Measurements from ENCODE around the gene TMEM151A. TPM values are rescaled to one million over a fixed set of nuclear protein-coding genes. Genes with fewer than 3 reads are reported as not detected.

Gene TMEM151A
- polyA plus RNA-seq (2013, experiment 1 of 2) = 0.27 TPM
- 0.21 TPM for polyA plus RNA-seq (2013, experiment 2 of 2)

DNA sequence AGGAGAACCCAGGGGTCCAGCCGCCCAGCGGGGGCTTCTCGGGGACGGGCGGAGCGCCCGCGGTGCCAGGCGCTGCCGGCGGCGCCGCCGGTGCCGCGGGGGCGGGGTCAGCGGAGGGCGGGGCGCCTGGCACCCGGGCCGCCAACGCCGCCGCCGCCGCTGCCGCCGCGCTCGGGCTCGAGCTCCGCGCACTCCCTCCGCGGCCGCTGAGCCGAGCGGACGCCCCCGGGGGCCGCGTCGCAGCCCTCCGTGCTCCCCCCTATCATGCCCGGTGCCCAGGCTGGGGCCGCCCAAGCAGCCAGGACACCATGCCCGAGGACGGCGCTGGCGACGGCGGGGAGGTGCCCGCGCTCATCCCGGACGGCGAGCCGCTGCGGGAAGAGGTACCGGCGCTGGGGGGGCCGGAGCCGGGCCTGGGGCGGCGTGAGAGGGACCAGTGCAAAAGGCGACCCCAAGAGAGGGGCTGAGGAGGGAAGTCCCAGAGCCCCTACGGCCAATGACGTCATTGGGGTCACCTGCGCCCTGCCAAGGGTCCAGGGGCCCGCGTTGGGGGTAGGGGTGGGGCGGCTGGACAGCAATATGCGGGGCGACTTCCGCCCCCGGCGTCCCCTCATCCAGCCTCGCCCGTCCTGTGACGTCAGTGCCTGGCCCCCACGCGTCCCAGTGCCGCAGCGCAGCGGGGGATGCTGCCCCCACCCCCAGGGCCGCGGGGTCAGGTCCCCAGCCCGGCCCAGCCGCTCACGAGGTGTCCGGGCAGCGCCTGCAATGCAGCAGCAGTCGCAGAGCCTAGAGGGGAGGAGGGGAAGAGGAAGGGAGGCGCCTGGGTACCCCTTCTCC is at the start of gene TMEM151A:
TMEM151A (plus strand) TSS at position 189 of the 837 bp plus-strand sequence; CDS start at position 309, 120 bp downstream.
- peaks cover 2% of the 10 kb centered on the region for H3K4me1 ChIP-seq (ENCODE audit: control insufficient read depth, low read depth, low read length)
- H4K8ac ChIP-seq (ENCODE audit: low read depth, low read length) = no peak within 1 kb of the TSS
- no peak within 1 kb of the TSS for H2BK120ac ChIP-seq (ENCODE audit: low read depth, low read length)
- no CpG with 5 or more reads among the region's 95 CpGs for WGBS (ENCODE audit: extremely low coverage, insufficient coverage, low lambda C conversion rate)
- no peak within 1 kb of the TSS for H3K18ac ChIP-seq (ENCODE audit: low read length)
- H2BK15ac ChIP-seq (replicated peaks; ENCODE audit: low read depth) = no peak within 1 kb of the TSS
- H3K4ac ChIP-seq (ENCODE audit: low read depth, low read length) = no peak within 1 kb of the TSS
- H3K79me1 ChIP-seq (ENCODE audit: low read length) = peaks cover 8% of the 10 kb centered on the region
- no peak within 1 kb of the TSS for H3K9ac ChIP-seq (ENCODE audit: low read length)
- no peak within 1 kb of the TSS for H3K4me3 ChIP-seq (ENCODE audit: low read length)
- H3K36me3 ChIP-seq (ENCODE audit: control insufficient read depth, insufficient read depth, low read length) = no peaks in the 10 kb centered on the region
- DNase-seq = no peak
- no peak within 1 kb of the TSS for H3K27ac ChIP-seq (ENCODE audit: low read depth, low read length)
- no peak within 1 kb of the TSS for H3K56ac ChIP-seq (ENCODE audit: low read length)
- no peak within 1 kb of the TSS for H4K5ac ChIP-seq (ENCODE audit: low read length)
- peaks cover 6% of the 10 kb centered on the region for H3K79me2 ChIP-seq (ENCODE audit: control insufficient read depth, insufficient read depth, low read length)
- H3K23ac ChIP-seq (ENCODE audit: low read length) = peak within 1 kb of the TSS; percentile 24
- H2AK5ac ChIP-seq (ENCODE audit: low read length) = no peak within 1 kb of the TSS
- peak within 1 kb of the TSS; percentile 38 for H3K4me2 ChIP-seq (ENCODE audit: low read length)
- no peak within 1 kb of the TSS for H2BK5ac ChIP-seq (ENCODE audit: low read length)
- H3K27me3 ChIP-seq (ENCODE audit: insufficient read depth, low read length, poor library complexity) = peaks cover 15% of the 10 kb centered on the region

DNA sequence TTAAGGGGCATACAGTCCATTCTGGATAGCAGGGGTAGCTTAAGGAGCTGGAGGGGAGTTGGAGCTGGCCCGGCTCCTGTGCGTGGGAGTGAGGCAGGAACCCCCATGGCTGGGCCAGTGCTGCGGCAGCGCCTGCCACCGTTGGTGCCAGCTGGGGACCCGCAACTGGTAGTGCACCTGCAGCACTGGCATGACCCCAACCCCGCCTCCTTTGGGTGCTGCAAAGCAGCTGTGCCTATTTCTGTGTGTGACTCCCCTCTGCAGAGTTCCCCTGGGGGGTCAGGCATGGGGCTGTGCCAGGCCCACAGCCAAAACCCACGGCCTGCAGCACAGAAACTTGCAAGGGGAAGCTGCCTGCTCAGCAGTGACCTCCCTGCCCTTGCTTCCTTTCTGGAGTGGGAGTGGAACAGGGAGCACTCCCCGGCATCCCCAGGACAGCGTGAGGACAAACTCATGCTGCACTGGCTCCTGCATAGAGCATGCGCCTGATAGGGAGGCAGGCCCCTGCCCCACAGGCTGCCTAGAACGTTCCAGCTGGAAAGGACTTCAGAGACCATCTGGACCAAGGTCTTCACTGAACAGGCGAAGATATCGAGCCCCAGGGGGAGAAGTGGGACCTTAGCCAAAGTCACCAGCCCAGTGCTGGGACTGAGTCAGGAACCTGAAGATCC is 49.5 kb upstream of the TMEM151A start:
- Histone ChIP-seq H3K4me2 (ENCODE audit: low read length) (no peak overlapping the region), H2BK5ac (ENCODE audit: low read length) (no peak overlapping the region), H4K5ac (ENCODE audit: low read length) (no peak overlapping the region), H2BK15ac (replicated peaks; ENCODE audit: low read depth) (no peak overlapping the region), H3K27me3 (ENCODE audit: insufficient read depth, low read length, poor library complexity) (no peaks in the 10 kb centered on the region), H3K23ac (ENCODE audit: low read length) (no peak overlapping the region), H4K8ac (ENCODE audit: low read depth, low read length) (no peak overlapping the region), H3K79me2 (ENCODE audit: control insufficient read depth, insufficient read depth, low read length) (no peaks in the 10 kb centered on the region), H3K4me1 (ENCODE audit: control insufficient read depth, low read depth, low read length) (no peaks in the 10 kb centered on the region), H3K4ac (ENCODE audit: low read depth, low read length) (no peak overlapping the region), H3K18ac (ENCODE audit: low read length) (no peak overlapping the region), H3K36me3 (ENCODE audit: control insufficient read depth, insufficient read depth, low read length) (no peaks in the 10 kb centered on the region), H3K79me1 (ENCODE audit: low read length) (no peaks in the 10 kb centered on the region), H3K4me3 (ENCODE audit: low read length) (no peak overlapping the region), H2AK5ac (ENCODE audit: low read length) (no peak overlapping the region), H3K9ac (ENCODE audit: low read length) (no peak overlapping the region), H2BK120ac (ENCODE audit: low read depth, low read length) (no peak overlapping the region), H3K56ac (ENCODE audit: low read length) (no peak overlapping the region), H3K27ac (ENCODE audit: low read depth, low read length) (no peak overlapping the region)
- DNase-seq = no peak
- no CpG with 5 or more reads among the region's 14 CpGs for WGBS (ENCODE audit: extremely low coverage, insufficient coverage, low lambda C conversion rate)

DNA sequence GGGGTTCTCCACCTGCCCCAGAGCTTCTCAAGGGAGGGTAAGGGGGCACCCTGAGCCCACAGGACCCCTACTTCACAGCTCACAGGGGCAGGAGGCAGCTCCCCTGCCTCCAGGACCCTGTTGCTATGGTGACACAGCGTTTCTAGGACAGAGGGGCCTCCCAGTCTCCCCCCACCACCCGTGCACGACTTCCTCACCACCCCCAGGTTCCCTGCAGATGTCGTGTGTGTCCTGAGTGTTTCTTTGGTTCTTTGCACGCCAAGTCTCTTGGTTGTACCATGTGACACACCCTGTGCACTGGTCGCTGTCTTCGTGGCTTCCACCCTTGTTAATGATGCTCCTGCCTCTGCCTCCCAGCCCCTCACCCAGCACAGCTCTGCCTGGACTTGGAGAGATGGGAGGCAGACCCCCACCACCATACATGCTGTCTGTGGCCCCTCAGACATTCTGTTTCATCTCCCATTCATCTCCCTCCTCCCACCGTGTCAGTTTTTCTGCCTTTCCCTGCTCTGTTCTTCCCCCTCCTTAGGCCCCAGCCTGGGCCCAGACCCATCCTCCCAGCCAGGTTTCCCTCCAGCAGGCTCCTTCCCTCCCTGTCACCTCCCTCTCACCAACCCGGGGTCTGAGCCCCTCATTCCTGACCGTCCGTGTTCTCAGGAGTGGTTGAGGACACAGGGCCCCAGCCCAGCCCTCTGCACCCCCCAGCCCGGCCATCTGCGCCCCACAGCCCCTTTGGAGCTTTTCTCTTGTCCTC is 47.7 kb upstream of the TMEM151A start:
- Histone ChIP-seq H3K79me1 (ENCODE audit: low read length) (no peaks in the 10 kb centered on the region), H3K56ac (ENCODE audit: low read length) (no peak overlapping the region), H3K27me3 (ENCODE audit: insufficient read depth, low read length, poor library complexity) (no peaks in the 10 kb centered on the region), H3K4me2 (ENCODE audit: low read length) (no peak overlapping the region), H3K4ac (ENCODE audit: low read depth, low read length) (no peak overlapping the region), H3K23ac (ENCODE audit: low read length) (no peak overlapping the region), H3K9ac (ENCODE audit: low read length) (no peak overlapping the region), H3K4me3 (ENCODE audit: low read length) (no peak overlapping the region), H2AK5ac (ENCODE audit: low read length) (no peak overlapping the region), H2BK120ac (ENCODE audit: low read depth, low read length) (no peak overlapping the region), H3K4me1 (ENCODE audit: control insufficient read depth, low read depth, low read length) (no peaks in the 10 kb centered on the region), H3K36me3 (ENCODE audit: control insufficient read depth, insufficient read depth, low read length) (no peaks in the 10 kb centered on the region), H3K18ac (ENCODE audit: low read length) (no peak overlapping the region), H3K27ac (ENCODE audit: low read depth, low read length) (no peak overlapping the region), H4K5ac (ENCODE audit: low read length) (no peak overlapping the region), H3K79me2 (ENCODE audit: control insufficient read depth, insufficient read depth, low read length) (no peaks in the 10 kb centered on the region), H2BK5ac (ENCODE audit: low read length) (no peak overlapping the region), H2BK15ac (replicated peaks; ENCODE audit: low read depth) (no peak overlapping the region), H4K8ac (ENCODE audit: low read depth, low read length) (no peak overlapping the region)
- DNase-seq = no peak
- WGBS (ENCODE audit: extremely low coverage, insufficient coverage, low lambda C conversion rate) = no CpG with 5 or more reads among the region's 13 CpGs

DNA sequence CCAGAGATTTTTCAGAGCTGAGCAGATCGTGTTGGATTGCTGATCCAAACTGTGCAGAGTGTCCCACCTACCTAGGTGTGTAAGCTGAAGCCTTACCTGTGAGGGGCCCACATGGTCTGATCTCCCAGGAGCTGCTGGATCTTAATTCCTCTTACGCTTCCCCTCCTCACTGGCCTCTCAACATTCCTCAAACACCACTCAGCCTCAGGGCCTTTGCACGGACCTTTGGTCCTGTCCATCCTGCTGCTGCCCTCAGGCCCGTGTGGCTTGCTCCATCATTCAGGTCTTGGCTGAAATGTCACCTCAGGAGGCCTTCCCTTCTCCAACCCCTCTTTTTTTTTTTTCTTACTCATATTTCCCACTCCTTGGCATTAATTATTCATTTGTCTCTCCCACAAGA is 44.4 kb upstream of the TMEM151A start:
- no peak overlapping the region for H3K56ac ChIP-seq (ENCODE audit: low read length)
- no peak overlapping the region for H3K4ac ChIP-seq (ENCODE audit: low read depth, low read length)
- no peak overlapping the region for H2BK5ac ChIP-seq (ENCODE audit: low read length)
- no peak overlapping the region for H2BK15ac ChIP-seq (replicated peaks; ENCODE audit: low read depth)
- no peaks in the 10 kb centered on the region for H3K79me1 ChIP-seq (ENCODE audit: low read length)
- H3K27me3 ChIP-seq (ENCODE audit: insufficient read depth, low read length, poor library complexity) = no peaks in the 10 kb centered on the region
- H3K27ac ChIP-seq (ENCODE audit: low read depth, low read length) = no peak overlapping the region
- no peak overlapping the region for H3K23ac ChIP-seq (ENCODE audit: low read length)
- H4K5ac ChIP-seq (ENCODE audit: low read length) = no peak overlapping the region
- H3K9ac ChIP-seq (ENCODE audit: low read length) = no peak overlapping the region
- H2AK5ac ChIP-seq (ENCODE audit: low read length) = no peak overlapping the region
- no peak overlapping the region for H2BK120ac ChIP-seq (ENCODE audit: low read depth, low read length)
- no peak overlapping the region for H3K4me2 ChIP-seq (ENCODE audit: low read length)
- H3K36me3 ChIP-seq (ENCODE audit: control insufficient read depth, insufficient read depth, low read length) = no peaks in the 10 kb centered on the region
- no CpG with 5 or more reads among the region's 4 CpGs for WGBS (ENCODE audit: extremely low coverage, insufficient coverage, low lambda C conversion rate)
- no peak for DNase-seq
- H3K4me1 ChIP-seq (ENCODE audit: control insufficient read depth, low read depth, low read length) = no peaks in the 10 kb centered on the region
- no peaks in the 10 kb centered on the region for H3K79me2 ChIP-seq (ENCODE audit: control insufficient read depth, insufficient read depth, low read length)
- no peak overlapping the region for H3K4me3 ChIP-seq (ENCODE audit: low read length)
- H3K18ac ChIP-seq (ENCODE audit: low read length) = no peak overlapping the region
- H4K8ac ChIP-seq (ENCODE audit: low read depth, low read length) = no peak overlapping the region

DNA sequence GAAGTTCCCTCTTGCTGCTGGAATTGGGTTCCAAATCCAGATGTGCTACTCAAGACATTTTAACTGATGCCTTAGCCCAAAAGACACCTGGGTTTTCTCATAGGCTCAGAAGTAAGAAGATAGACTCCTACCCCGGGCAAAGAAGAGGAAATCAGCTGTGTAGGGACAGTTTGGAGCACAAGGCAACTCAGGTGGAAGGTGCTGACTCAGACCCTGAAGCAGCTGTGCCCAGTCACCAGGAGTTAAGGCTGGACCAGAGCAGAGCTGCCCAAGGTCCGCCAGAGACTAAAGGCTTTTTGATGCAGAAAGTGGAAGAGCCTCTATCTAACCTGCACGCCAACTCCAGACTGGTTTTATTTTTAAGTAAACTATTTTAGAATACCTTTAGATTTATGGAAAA is 43.9 kb upstream of the TMEM151A start:
- H3K4me2 ChIP-seq (ENCODE audit: low read length) = no peak overlapping the region
- no peak overlapping the region for H3K4ac ChIP-seq (ENCODE audit: low read depth, low read length)
- no peaks in the 10 kb centered on the region for H3K79me1 ChIP-seq (ENCODE audit: low read length)
- H2BK5ac ChIP-seq (ENCODE audit: low read length) = no peak overlapping the region
- no peak overlapping the region for H4K8ac ChIP-seq (ENCODE audit: low read depth, low read length)
- no peak overlapping the region for H3K18ac ChIP-seq (ENCODE audit: low read length)
- no peaks in the 10 kb centered on the region for H3K4me1 ChIP-seq (ENCODE audit: control insufficient read depth, low read depth, low read length)
- DNase-seq = no peak
- H3K79me2 ChIP-seq (ENCODE audit: control insufficient read depth, insufficient read depth, low read length) = no peaks in the 10 kb centered on the region
- no peak overlapping the region for H3K9ac ChIP-seq (ENCODE audit: low read length)
- H4K5ac ChIP-seq (ENCODE audit: low read length) = no peak overlapping the region
- H3K36me3 ChIP-seq (ENCODE audit: control insufficient read depth, insufficient read depth, low read length) = no peaks in the 10 kb centered on the region
- no peak overlapping the region for H2BK15ac ChIP-seq (replicated peaks; ENCODE audit: low read depth)
- no peak overlapping the region for H3K56ac ChIP-seq (ENCODE audit: low read length)
- WGBS (ENCODE audit: extremely low coverage, insufficient coverage, low lambda C conversion rate) = no CpG with 5 or more reads among the region's 3 CpGs
- H2BK120ac ChIP-seq (ENCODE audit: low read depth, low read length) = no peak overlapping the region
- H3K4me3 ChIP-seq (ENCODE audit: low read length) = no peak overlapping the region
- H3K23ac ChIP-seq (ENCODE audit: low read length) = no peak overlapping the region
- no peak overlapping the region for H2AK5ac ChIP-seq (ENCODE audit: low read length)
- no peak overlapping the region for H3K27ac ChIP-seq (ENCODE audit: low read depth, low read length)
- H3K27me3 ChIP-seq (ENCODE audit: insufficient read depth, low read length, poor library complexity) = no peaks in the 10 kb centered on the region

Measured in mesendoderm (in vitro differentiated cells).